ENCODE data around the gene SRSF6. TPM values are rescaled to one million over a fixed set of nuclear protein-coding genes. Genes with fewer than 3 reads are reported as not detected.

Gene SRSF6
- total and polyA plus RNA-seq, 2 of the 4 experiments (the other 2 are of a cell fraction), result 72.4 to 134 TPM

- in situ Hi-C loops (cut with MboI; ENCODE audit: low sequenced_read_pairs) (no loop called here), intact Hi-C loops (cut with micrococcal nuclease) (no loop called here), dilution Hi-C loops (cut with HindIII; ENCODE audit: low sequenced_read_pairs, unreplicated experiment) (no loop called here)
- H3K4ac ChIP-seq (ENCODE audit: low read depth, low read length), result no peak overlapping the region
- no peak overlapping the region for H3K9ac ChIP-seq (ENCODE audit: low read depth, low read length)
- no peak overlapping the region for H3K14ac ChIP-seq (replicated peaks; ENCODE audit: low read depth, low read length)
- H3K36me3 ChIP-seq (ENCODE audit: control insufficient read depth, insufficient read depth, low read length), result no peaks in the 10 kb centered on the region
- H3K27ac ChIP-seq (ENCODE audit: insufficient read depth, low read length), result no peak overlapping the region
- H2BK20ac ChIP-seq (ENCODE audit: low read depth, low read length), result no peak overlapping the region
- H3K4me1 ChIP-seq (ENCODE audit: control insufficient read depth, insufficient read depth, low read length), result peaks cover 3% of the 10 kb centered on the region; the same call in 1 of the 2 replicates
- peaks cover 2% of the 10 kb centered on the region for H3K9me3 ChIP-seq (ENCODE audit: control insufficient read depth, insufficient read depth, low read length)
- H3K79me1 ChIP-seq (ENCODE audit: low read depth in 1 of 2, low read length in 2 of 2), result no peaks in the 10 kb centered on the region
- H4K20me1 ChIP-seq (ENCODE audit: insufficient read depth, low read length), result no peaks in the 10 kb centered on the region
- ATAC-seq (ENCODE audit: low read depth), result no peak
- ChIA-PET CTCF (no interaction called here), POLR2A (ENCODE audit: unreplicated experiment) (no interaction called here)
- no peak overlapping the region for H2AFZ ChIP-seq (replicated peaks; ENCODE audit: low read length, poor library complexity)
- no peak overlapping the region for H4K91ac ChIP-seq (ENCODE audit: insufficient read depth, low read depth, low read length)
- WGBS, 2 experiments (ENCODE audit: extremely low coverage in 2 of 2, insufficient read length in 1 of 2), result no CpG with 5 or more reads among the region's 7 CpGs
- H4K8ac ChIP-seq (ENCODE audit: low read depth in 2 of 2, low read length in 2 of 2), result no peak overlapping the region
- no peak overlapping the region for H2BK120ac ChIP-seq (ENCODE audit: low read depth, low read length)
- H4K5ac ChIP-seq (ENCODE audit: low read depth, low read length), result no peak overlapping the region
- H3K56ac ChIP-seq (ENCODE audit: extremely low read depth, insufficient read depth, low read length), result no peak overlapping the region
- H2AK5ac ChIP-seq (ENCODE audit: low read depth, low read length), result no peak overlapping the region
- TF ChIP-seq RFX5 (IDR thresholded peaks at IDR 0.05; ENCODE audit: low read depth, low read length), result no peak
- TF ChIP-seq RCOR1 (IDR thresholded peaks at IDR 0.05; ENCODE audit: insufficient replicate concordance, low read length), result no peak
- TF ChIP-seq MAZ (IDR thresholded peaks at IDR 0.05; ENCODE audit: borderline replicate concordance, low read depth, low read length), result no peak
- TF ChIP-seq SMC3 (IDR thresholded peaks at IDR 0.05; ENCODE audit: low read depth, low read length), result no peak
- TF ChIP-seq CEBPB (IDR thresholded peaks at IDR 0.05; ENCODE audit: low read depth, low read length), result no peak
- TF ChIP-seq USF2 (IDR thresholded peaks at IDR 0.05; ENCODE audit: low read depth, low read length), result no peak
- no peak for TF ChIP-seq MAFK (IDR thresholded peaks at IDR 0.05; ENCODE audit: low read depth, low read length)
- TF ChIP-seq FOS (IDR thresholded peaks at IDR 0.05; ENCODE audit: low read depth, low read length), result no peak
- TF ChIP-seq BHLHE40 (IDR thresholded peaks at IDR 0.05; ENCODE audit: low read depth, low read length), result no peak
- no peak overlapping the region for H2BK5ac ChIP-seq (ENCODE audit: low read depth, low read length, poor library complexity, severe bottlenecking)
- no peak overlapping the region for H2BK15ac ChIP-seq (ENCODE audit: low read depth, low read length)
- no TSS peak for BruUV-seq (replicated peaks)
- H3K27me3 ChIP-seq (ENCODE audit: control insufficient read depth, insufficient read depth, low read length), result peaks cover 38% of the 10 kb centered on the region
- no peak overlapping the region for H3K23ac ChIP-seq (ENCODE audit: low read depth, low read length)
- H3K9me1 ChIP-seq (ENCODE audit: insufficient read depth, low read length), result no peaks in the 10 kb centered on the region
- H2AK9ac ChIP-seq (replicated peaks; ENCODE audit: low read depth, low read length, poor library complexity), result no peak overlapping the region
- H3K18ac ChIP-seq (ENCODE audit: low read depth, low read length), result no peak overlapping the region
- no peak for DNase-seq
- H3K4me2 ChIP-seq (ENCODE audit: low read depth, low read length), result no peak overlapping the region
- no peak overlapping the region for H3K4me3 ChIP-seq (ENCODE audit: insufficient read depth, low read depth, low read length)
Observed at GRCh38 chr20:43506238-43506637, 48.5 kb downstream of the SRSF6 start.
